ENCODE measurements around the gene PLCL1. TPM values are rescaled to one million over a fixed set of nuclear protein-coding genes. Genes with fewer than 3 reads are reported as not detected.

Gene PLCL1
- total and polyA plus RNA-seq, 10 donors = 0.54 to 6.5 (median 4.0) TPM

DNA sequence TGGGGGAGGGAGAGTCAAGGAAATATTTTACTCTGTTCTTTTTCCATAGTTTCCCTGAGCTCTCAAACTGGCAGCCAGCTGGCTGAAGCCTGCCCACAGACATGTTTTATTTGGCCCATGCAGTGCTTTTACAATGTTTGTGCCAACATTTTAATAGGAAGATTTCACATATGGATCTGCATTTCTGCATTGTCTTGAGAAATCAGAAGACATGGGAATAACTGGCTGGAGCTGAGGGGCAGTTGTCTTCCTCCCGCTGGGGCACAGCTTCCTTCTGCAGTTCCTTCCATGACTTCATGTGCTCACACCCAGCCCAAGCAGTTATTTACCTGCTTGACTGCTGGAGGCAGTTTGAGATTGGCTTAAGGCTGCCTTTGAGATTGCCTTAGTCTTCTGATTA is 74.4 kb downstream of the PLCL1 start:
- Histone ChIP-seq H3K36me3 (no peaks in the 10 kb centered on the region), H3K4me1 (no peaks in the 10 kb centered on the region), H3K4me3 (no peak overlapping the region), H3K27me3 (replicated peaks in 1 of 7) (no peaks in the 10 kb centered on the region), H3K9me3 (no peaks in the 10 kb centered on the region), H3K27ac (no peak overlapping the region)
- intact Hi-C loops (cut with DNase I; ENCODE audit: low total_unique reads) = no loop called here
- 66 to 95% (median 85%) methylated on average over 1 of the region's 1 CpG for WGBS, 5 donors
- no peak for TF ChIP-seq POLR2A (IDR thresholded peaks at IDR 0.05)
- TF ChIP-seq, protein P1, sequence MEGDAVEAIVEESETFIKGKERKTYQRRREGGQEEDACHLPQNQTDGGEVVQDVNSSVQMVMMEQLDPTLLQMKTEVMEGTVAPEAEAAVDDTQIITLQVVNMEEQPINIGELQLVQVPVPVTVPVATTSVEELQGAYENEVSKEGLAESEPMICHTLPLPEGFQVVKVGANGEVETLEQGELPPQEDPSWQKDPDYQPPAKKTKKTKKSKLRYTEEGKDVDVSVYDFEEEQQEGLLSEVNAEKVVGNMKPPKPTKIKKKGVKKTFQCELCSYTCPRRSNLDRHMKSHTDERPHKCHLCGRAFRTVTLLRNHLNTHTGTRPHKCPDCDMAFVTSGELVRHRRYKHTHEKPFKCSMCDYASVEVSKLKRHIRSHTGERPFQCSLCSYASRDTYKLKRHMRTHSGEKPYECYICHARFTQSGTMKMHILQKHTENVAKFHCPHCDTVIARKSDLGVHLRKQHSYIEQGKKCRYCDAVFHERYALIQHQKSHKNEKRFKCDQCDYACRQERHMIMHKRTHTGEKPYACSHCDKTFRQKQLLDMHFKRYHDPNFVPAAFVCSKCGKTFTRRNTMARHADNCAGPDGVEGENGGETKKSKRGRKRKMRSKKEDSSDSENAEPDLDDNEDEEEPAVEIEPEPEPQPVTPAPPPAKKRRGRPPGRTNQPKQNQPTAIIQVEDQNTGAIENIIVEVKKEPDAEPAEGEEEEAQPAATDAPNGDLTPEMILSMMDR (IDR thresholded peaks at IDR 0.05 in 8 of 11, conservative IDR thresholded peaks at IDR 0.05 in 3 of 11) = no peak
- TF ChIP-seq POLR2AphosphoS5 (IDR thresholded peaks at IDR 0.05) = no peak
- no peak for DNase-seq

GRCh38 chr2:197879812-197880408 is 75.5 kb downstream of the PLCL1 start:
- no peak overlapping the region for H3K27ac ChIP-seq
- H3K27me3 ChIP-seq (replicated peaks in 1 of 7) = no peaks in the 10 kb centered on the region
- intact Hi-C loops (cut with DNase I; ENCODE audit: low total_unique reads) = no loop called here
- no peak for DNase-seq
- no peaks in the 10 kb centered on the region for H3K4me1 ChIP-seq
- no peak overlapping the region for H3K4me3 ChIP-seq
- TF ChIP-seq POLR2A (IDR thresholded peaks at IDR 0.05) (no peak), POLR2AphosphoS5 (IDR thresholded peaks at IDR 0.05) (no peak)
- TF ChIP-seq, protein P1 (IDR thresholded peaks at IDR 0.05 in 8 of 11, conservative IDR thresholded peaks at IDR 0.05 in 3 of 11) = no peak
- H3K36me3 ChIP-seq = no peaks in the 10 kb centered on the region
- H3K9me3 ChIP-seq = no peaks in the 10 kb centered on the region
- 82 to 96% (median 87%) methylated on average over 3 of the region's 3 CpGs for WGBS, 5 donors

- no peak for TF ChIP-seq POLR2AphosphoS5 (IDR thresholded peaks at IDR 0.05)
- no peaks in the 10 kb centered on the region for H3K27me3 ChIP-seq (replicated peaks in 1 of 7)
- H3K4me3 ChIP-seq = no peak overlapping the region
- no peak overlapping the region for H3K27ac ChIP-seq
- 84 to 94% (median 90%) methylated on average over 3 of the region's 3 CpGs for WGBS, 5 donors
- DNase-seq = no peak
- no peaks in the 10 kb centered on the region for H3K36me3 ChIP-seq
- H3K9me3 ChIP-seq = no peaks in the 10 kb centered on the region
- H3K4me1 ChIP-seq = peaks cover 0 to 5% (median 0%) of the 10 kb centered on the region in 6 donors
- intact Hi-C loops (cut with DNase I; ENCODE audit: low total_unique reads) = no loop called here
These were observed 79.1 kb downstream of the PLCL1 start for GRCh38 chr2:197883354-197884032.

- 59 to 79% (median 76%) methylated on average over 3 of the region's 3 CpGs for WGBS, 5 donors
- H3K27me3 ChIP-seq (replicated peaks in 1 of 7) = no peaks in the 10 kb centered on the region
- TF ChIP-seq POLR2AphosphoS5 (IDR thresholded peaks at IDR 0.05) (no peak), POLR2A (IDR thresholded peaks at IDR 0.05) (no peak)
- TF ChIP-seq, protein P1 (IDR thresholded peaks at IDR 0.05 in 8 of 11, conservative IDR thresholded peaks at IDR 0.05 in 3 of 11) = no peak
- H3K36me3 ChIP-seq = no peaks in the 10 kb centered on the region
- DNase-seq = no peak
- intact Hi-C loops (cut with DNase I; ENCODE audit: low total_unique reads) = no loop called here
- H3K27ac ChIP-seq = no peak overlapping the region
- no peak overlapping the region for H3K4me3 ChIP-seq
- H3K4me1 ChIP-seq = peaks cover 0 to 12% (median 3%) of the 10 kb centered on the region in 6 donors
- no peaks in the 10 kb centered on the region for H3K9me3 ChIP-seq
These were observed 79.9 kb downstream of the PLCL1 start for GRCh38 chr2:197884252-197884651.
